Lung (tissue), 12 donors: ENCODE data around the gene PROX1. TPM values are rescaled to one million over a fixed set of nuclear protein-coding genes. Genes with fewer than 3 reads are reported as not detected.

Experiments used
- ATAC-seq: fragments of 200-7000 bp; cut with Tn5 transposase; one replicate; pipeline ENCODE4 v1.9.1; 2020; ENCODE audit warnings: moderate number of reproducible peaks; ENCODE audit not compliant: insufficient read depth, low FRiP score
- DNase-seq, 3 donors: peaks; one replicate each; pipeline ENCODE4 v3.0.0-alpha.2; 2013 to 2017
- H3K27ac ChIP-seq, 2 donors: one replicate each; pipeline ENCODE4 v1.5.1; 2013; ENCODE audit warnings: mild to moderate bottlenecking in 2 of 2, moderate library complexity in 2 of 2, control low read depth in 1 of 2, inconsistent platforms in 1 of 2, low read depth in 1 of 2, low read length in 1 of 2
- H3K27me3 ChIP-seq, 3 donors: one replicate each; pipeline ENCODE4 v1.5.1; 2013; ENCODE audit warnings: low read length in 2 of 3; ENCODE audit not compliant: control insufficient read depth in 3 of 3, insufficient read depth in 3 of 3
- H3K36me3 ChIP-seq, 4 donors: one replicate each; pipeline ENCODE4 v1.5.1; 2013; ENCODE audit warnings: low read length in 4 of 4, mild to moderate bottlenecking in 1 of 4, moderate library complexity in 1 of 4; ENCODE audit not compliant: control insufficient read depth in 4 of 4, insufficient read depth in 4 of 4
- H3K4me1 ChIP-seq, 5 donors: one replicate each; pipeline ENCODE4 v1.5.1; 2013; ENCODE audit warnings: low read length in 5 of 5, mild to moderate bottlenecking in 2 of 5, moderate library complexity in 1 of 5; ENCODE audit not compliant: control insufficient read depth in 5 of 5, insufficient read depth in 5 of 5
- H3K4me3 ChIP-seq: one replicate; pipeline ENCODE4 v1.5.1; 2013; ENCODE audit warnings: mild to moderate bottlenecking, control low read depth, moderate library complexity
- H3K9ac ChIP-seq, 2 donors: one replicate each; pipeline ENCODE4 v1.5.1; 2013; ENCODE audit warnings: low read length in 2 of 2, control low read depth in 1 of 2; ENCODE audit not compliant: insufficient read depth in 1 of 2
- H3K9me3 ChIP-seq, 4 donors: one replicate each; pipeline ENCODE4 v1.5.1; 2013; ENCODE audit warnings: low read length in 3 of 4, mild to moderate bottlenecking in 1 of 4, moderate library complexity in 1 of 4; ENCODE audit not compliant: control insufficient read depth in 4 of 4, insufficient read depth in 3 of 4
- CTCF ChIP-seq: IDR thresholded peaks from 2 replicates; pipeline ENCODE4 v1.5.1; 2012; ENCODE audit warnings: mild to moderate bottlenecking; ENCODE audit errors: control extremely low read depth, extremely low read depth
- WGBS, 2 donors: extraction: QIAGEN DNeasy Blood & Tissue Kit; methylation state at CpG; one replicate each; pipeline ENCODE4 v1.1.7; 2013; 5-methylcytosine and 5-hydroxymethylcytosine counted together
- polyA plus RNA-seq, 2 donors: library from polyadenylated mRNA; stranded (reverse); fragments of 200-250 nt; gene quantifications; one replicate each; pipeline ENCODE4 v1.2.1, GENCODE V29; 2013
- total RNA-seq, 2 donors: library from RNA; depleted of rRNA in 1 of 2; stranded (reverse); fragments of >200 nt in 1 of 2; gene quantifications; one replicate each; pipeline ENCODE4 v1.2.1, GENCODE V29; 2014 to 2021
- donor health status: control.
- donor health status: control.
- donor health status: Bipolar disorder and iron deficiency.
- donor health status: healthy.
- donor health status: DM: yes; HTN: yes; CAD: no.

Gene PROX1
- total and polyA plus RNA-seq, 4 donors, result 0.33 to 10.1 (median 4.0) TPM

- 77 to 87% methylated on average over 8 of the region's 8 CpGs for WGBS, 2 donors
- no peak for DNase-seq
Measured at GRCh38 chr1:214037468-214037867, 49.7 kb downstream of the PROX1 start.

GRCh38 chr1:214039394-214040018 is 51.7 kb downstream of the PROX1 start:
- Histone ChIP-seq H3K27ac (no peak overlapping the region), H3K27me3 (no peaks in the 10 kb centered on the region), H3K4me1 (peaks cover 0 to 4% (median 0%) of the 10 kb centered on the region in 5 donors), H3K36me3 (no peaks in the 10 kb centered on the region), H3K4me3 (no peak overlapping the region), H3K9ac (no peak overlapping the region), H3K9me3 (no peaks in the 10 kb centered on the region)
- no peak for ATAC-seq
- WGBS, 2 donors, result 75 to 87% methylated on average over 4 of the region's 4 CpGs
- no peak for DNase-seq
- no peak for TF ChIP-seq CTCF

More at GRCh38 chr1:214037468-214037867, 49.7 kb downstream of the PROX1 start:
- no peaks in the 10 kb centered on the region for H3K36me3 ChIP-seq
- H3K27ac ChIP-seq, result no peak overlapping the region
- peaks cover 0 to 4% (median 0%) of the 10 kb centered on the region in 5 donors for H3K4me1 ChIP-seq
- ATAC-seq, result no peak
- H3K9me3 ChIP-seq, result no peaks in the 10 kb centered on the region
- H3K27me3 ChIP-seq, result no peaks in the 10 kb centered on the region
- TF ChIP-seq CTCF, result no peak
- H3K4me3 ChIP-seq, result no peak overlapping the region
- H3K9ac ChIP-seq, result no peak overlapping the region

- H3K4me3 ChIP-seq, result no peak overlapping the region
- no peaks in the 10 kb centered on the region for H3K36me3 ChIP-seq
- no peak for TF ChIP-seq CTCF
- ATAC-seq, result no peak
- no peaks in the 10 kb centered on the region for H3K27me3 ChIP-seq
- DNase-seq, result no peak
- no peaks in the 10 kb centered on the region for H3K9me3 ChIP-seq
- no peak overlapping the region for H3K9ac ChIP-seq
- H3K4me1 ChIP-seq, result peaks cover 0 to 4% (median 0%) of the 10 kb centered on the region in 5 donors
- WGBS, 2 donors, result 85 to 90% methylated on average over 3 of the region's 3 CpGs
- H3K27ac ChIP-seq, result no peak overlapping the region
Measured at GRCh38 chr1:214043167-214043566, 55.4 kb downstream of the PROX1 start.
